IgD-negative memory B cell (primary cell): ENCODE measurements around the gene FERMT3. TPM values are rescaled to one million over a fixed set of nuclear protein-coding genes. Genes with fewer than 3 reads are reported as not detected.

Experiments
- H3K27ac Mint-ChIP-seq, 3 donors: one replicate each; pipeline ENCODE4 v1.8.0; 2020 to 2022; ENCODE audit warnings: mild to moderate bottlenecking in 3 of 3, mixed read lengths in 3 of 3, moderate library complexity in 1 of 3
- H3K27me3 Mint-ChIP-seq: one replicate; pipeline ENCODE4 v1.8.0; 2021; ENCODE audit warnings: mixed read lengths
- H3K36me3 Mint-ChIP-seq: one replicate; pipeline ENCODE4 v1.8.0; 2020; ENCODE audit warnings: mild to moderate bottlenecking, mixed read lengths
- H3K4me1 Mint-ChIP-seq, 3 donors: one replicate each; pipeline ENCODE4 v1.8.0; 2020 to 2022; ENCODE audit warnings: mixed read lengths in 3 of 3, mild to moderate bottlenecking in 1 of 3
- H3K4me3 Mint-ChIP-seq, 4 donors: one replicate each; pipeline ENCODE4 v1.8.0; 2020 to 2022; ENCODE audit warnings: mild to moderate bottlenecking in 4 of 4, mixed read lengths in 4 of 4, moderate library complexity in 3 of 4
- H3K9me3 Mint-ChIP-seq, 3 donors: one replicate each; pipeline ENCODE4 v1.8.0; 2020 to 2021; ENCODE audit warnings: mixed read lengths in 3 of 3, mild to moderate bottlenecking in 1 of 3
- polyA plus RNA-seq: library from polyadenylated mRNA; unstranded; fragments of 300-500 nt; fragmentation: Illumina TruSeq; gene quantifications from one replicate; pipeline ENCODE4 v1.2.3, GENCODE V29; 2021

FERMT3 gene
- polyA plus RNA-seq, 1 donor from 2014 or later: 149 TPM

DNA sequence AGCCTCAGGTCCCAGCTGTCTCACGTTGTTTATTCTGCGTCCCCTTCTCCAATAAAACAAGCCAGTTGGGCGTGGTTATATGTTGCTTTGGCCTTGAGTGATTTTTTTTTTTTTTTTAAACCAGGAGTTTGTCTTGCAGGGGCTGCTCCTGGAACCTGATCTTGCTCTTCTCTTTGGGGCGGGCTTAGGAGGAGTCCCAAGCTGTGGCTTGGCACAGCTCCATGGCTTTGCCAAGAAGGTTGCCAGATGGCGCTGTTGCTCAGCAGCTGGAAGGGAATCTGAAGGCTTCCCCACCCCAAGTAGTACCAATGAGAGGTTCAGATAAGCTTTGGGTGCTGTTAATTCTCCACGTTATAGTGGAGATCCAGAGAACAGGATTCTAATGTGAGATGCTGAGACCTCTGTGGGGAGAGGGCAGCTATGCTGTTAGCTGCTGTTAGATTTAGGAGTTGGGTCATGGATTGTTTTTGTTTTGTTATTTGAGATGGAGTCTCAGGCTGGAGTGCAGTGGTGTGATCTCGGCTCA, 2.0 kb upstream of the FERMT3 start:
- Mint-ChIP-seq H3K27me3 (no peaks in the 10 kb centered on the region), H3K4me1 (peaks cover 13 to 23% (median 22%) of the 10 kb centered on the region in 3 donors), H3K36me3 (peaks cover 5% of the 10 kb centered on the region), H3K27ac (peak overlapping the region in 2 of 3 donors; percentile 55 to 95), H3K4me3 (peak overlapping the region in 3 of 4 donors; percentile 72 to 83 (median 80)), H3K9me3 (no peaks in the 10 kb centered on the region)

DNA sequence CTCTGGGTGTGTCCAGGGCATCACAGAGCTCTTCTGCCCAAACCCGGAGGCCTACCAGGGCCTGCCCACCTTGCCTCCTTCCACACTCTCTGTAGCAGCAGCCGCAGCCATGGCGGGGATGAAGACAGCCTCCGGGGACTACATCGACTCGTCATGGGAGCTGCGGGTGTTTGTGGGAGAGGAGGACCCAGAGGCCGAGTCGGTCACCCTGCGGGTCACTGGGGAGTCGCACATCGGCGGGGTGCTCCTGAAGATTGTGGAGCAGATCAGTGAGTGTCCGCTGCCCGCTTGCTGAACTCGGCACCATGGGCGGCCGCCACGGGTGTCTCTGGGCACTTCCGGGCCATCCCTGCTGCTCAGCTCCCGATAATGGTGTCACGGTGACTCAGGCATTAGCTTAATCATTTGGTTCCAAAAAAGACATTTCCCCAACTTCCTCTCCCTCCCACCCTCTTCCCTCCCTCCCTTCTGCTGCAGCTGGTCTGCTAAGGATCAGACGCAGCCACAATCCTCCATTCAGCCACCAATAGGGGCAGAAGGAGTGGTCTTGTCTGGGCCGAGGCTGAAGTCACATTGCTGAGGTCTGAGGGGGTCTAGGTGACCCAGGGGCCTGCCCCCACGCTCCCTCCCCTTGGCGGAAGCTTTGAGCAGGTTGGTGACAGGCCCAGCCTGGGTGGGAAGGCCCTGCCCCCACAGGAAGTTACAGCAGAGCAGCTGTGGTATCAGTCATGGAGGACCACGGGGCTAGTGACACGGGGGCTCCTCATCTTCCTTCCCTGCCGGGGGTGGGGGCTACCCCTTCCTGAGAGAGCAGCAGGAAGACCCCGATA, 950 bp downstream of the FERMT3 start:
- H3K36me3 Mint-ChIP-seq: peaks cover 5% of the 10 kb centered on the region
- H3K27ac Mint-ChIP-seq: peak overlapping the region; percentile 88 to 98 (median 91)
- H3K4me3 Mint-ChIP-seq: peak overlapping the region; percentile 88 to 97 (median 94)
- H3K9me3 Mint-ChIP-seq: no peaks in the 10 kb centered on the region
- H3K4me1 Mint-ChIP-seq: peaks cover 19 to 29% (median 26%) of the 10 kb centered on the region in 3 donors
- no peaks in the 10 kb centered on the region for H3K27me3 Mint-ChIP-seq

DNA sequence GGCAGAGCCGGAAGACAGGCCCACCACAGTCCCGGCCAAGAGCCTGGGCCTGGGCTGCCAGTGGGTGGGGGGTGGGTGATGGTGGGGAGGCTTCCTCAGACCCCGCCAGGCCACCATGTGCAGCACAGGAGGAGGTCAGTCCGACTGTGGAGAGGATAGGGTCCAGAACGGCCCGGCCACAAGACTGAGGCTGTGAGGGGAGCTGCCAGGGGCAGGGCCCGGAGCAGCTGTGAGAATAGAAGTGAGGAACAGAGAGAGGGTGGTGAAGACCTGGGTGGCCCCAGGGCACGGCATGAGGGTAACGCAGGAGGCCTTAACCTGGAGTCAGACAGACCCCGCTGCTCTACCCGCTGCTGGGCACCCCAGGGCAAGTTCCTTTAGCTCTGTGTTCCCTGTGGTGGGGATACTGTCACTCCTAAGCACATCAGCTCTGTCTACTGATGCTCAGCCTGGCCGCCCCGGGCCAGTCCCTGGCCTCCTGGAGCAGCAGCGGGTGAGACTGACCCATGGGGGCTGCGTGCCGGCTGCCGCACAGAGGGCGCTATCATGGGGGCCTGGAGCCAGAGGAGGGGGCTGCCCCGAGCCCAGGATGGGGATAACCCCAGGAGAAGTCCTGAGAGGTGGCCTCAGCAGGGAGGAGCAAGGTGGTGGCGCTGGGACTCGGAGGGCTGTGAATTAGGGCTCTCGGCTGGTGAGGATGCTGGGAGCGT, 1.7 kb downstream of the FERMT3 start:
- H3K27me3 Mint-ChIP-seq: no peaks in the 10 kb centered on the region
- peaks cover 4% of the 10 kb centered on the region for H3K36me3 Mint-ChIP-seq
- no peaks in the 10 kb centered on the region for H3K9me3 Mint-ChIP-seq
- peak overlapping the region; percentile 88 to 98 (median 91) for H3K27ac Mint-ChIP-seq
- H3K4me1 Mint-ChIP-seq: peaks cover 21 to 31% (median 26%) of the 10 kb centered on the region in 3 donors
- peak overlapping the region; percentile 88 to 97 (median 94) for H3K4me3 Mint-ChIP-seq

DNA sequence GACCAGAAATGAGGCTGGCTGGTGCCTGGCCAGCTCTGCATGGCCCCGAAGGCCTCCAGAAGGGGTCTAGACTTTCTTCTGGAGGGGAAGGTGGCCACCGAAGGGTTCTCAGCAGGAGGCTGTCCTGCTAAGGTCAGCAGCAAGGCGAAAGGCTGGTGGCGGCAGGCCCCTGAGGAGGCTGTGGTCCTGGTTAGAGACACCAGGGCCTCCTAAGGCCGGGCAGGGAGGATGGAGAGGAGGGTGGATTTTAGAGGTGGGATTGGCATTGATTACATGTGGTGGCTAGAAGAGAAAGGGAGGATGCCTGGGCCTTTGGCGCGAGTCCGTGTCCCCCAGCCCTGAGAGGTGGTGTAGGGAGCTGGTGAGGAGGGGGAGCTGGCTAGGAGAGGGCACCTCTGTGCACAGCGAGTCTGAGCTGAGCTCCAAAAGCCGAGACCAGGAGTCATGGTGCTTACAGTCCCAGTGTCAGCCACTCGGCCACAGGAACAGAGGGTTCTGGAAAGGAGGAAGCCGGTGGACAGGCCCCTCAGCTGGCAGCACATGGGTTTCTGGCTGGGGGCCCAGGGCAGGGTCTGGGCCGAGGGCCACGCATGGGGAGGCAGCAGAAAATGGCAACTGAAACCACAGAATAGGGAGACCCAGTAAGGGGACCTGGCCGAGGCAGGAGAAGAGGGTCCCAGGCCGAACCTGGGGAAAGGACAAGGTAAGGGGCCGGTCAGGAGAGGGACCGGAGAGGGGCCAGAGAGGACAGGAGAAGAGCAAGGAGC, 2.5 kb downstream of the FERMT3 start:
- H3K27ac Mint-ChIP-seq: peak overlapping the region; percentile 10 to 98 (median 79)
- H3K27me3 Mint-ChIP-seq: no peaks in the 10 kb centered on the region
- H3K36me3 Mint-ChIP-seq: peaks cover 6% of the 10 kb centered on the region
- H3K4me1 Mint-ChIP-seq: peaks cover 21 to 34% (median 24%) of the 10 kb centered on the region in 3 donors
- H3K4me3 Mint-ChIP-seq: peak overlapping the region; percentile 63 to 96 (median 78)
- H3K9me3 Mint-ChIP-seq: no peaks in the 10 kb centered on the region

DNA sequence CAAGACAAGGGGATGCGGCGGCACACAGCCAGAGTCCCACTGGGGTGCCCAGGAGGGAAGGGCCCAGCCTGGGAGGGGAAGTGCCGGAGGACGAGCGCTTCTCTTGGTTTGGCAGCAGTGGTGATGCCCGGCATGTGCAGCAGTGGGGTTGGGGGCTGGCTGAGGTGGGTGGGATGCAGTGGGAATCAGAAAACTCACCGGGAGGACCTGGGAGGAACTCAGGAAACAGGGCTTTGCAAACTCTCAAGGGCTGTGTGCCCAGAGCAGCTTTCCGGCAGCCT, 3.0 kb downstream of the FERMT3 start:
- peak overlapping the region in 1 of 4 donors; percentile 74 for H3K4me3 Mint-ChIP-seq
- H3K27me3 Mint-ChIP-seq: no peaks in the 10 kb centered on the region
- peaks cover 4% of the 10 kb centered on the region for H3K36me3 Mint-ChIP-seq
- H3K27ac Mint-ChIP-seq: peak overlapping the region in 1 of 3 donors; percentile 62
- H3K4me1 Mint-ChIP-seq: peaks cover 19 to 31% (median 22%) of the 10 kb centered on the region in 3 donors
- H3K9me3 Mint-ChIP-seq: no peaks in the 10 kb centered on the region

DNA sequence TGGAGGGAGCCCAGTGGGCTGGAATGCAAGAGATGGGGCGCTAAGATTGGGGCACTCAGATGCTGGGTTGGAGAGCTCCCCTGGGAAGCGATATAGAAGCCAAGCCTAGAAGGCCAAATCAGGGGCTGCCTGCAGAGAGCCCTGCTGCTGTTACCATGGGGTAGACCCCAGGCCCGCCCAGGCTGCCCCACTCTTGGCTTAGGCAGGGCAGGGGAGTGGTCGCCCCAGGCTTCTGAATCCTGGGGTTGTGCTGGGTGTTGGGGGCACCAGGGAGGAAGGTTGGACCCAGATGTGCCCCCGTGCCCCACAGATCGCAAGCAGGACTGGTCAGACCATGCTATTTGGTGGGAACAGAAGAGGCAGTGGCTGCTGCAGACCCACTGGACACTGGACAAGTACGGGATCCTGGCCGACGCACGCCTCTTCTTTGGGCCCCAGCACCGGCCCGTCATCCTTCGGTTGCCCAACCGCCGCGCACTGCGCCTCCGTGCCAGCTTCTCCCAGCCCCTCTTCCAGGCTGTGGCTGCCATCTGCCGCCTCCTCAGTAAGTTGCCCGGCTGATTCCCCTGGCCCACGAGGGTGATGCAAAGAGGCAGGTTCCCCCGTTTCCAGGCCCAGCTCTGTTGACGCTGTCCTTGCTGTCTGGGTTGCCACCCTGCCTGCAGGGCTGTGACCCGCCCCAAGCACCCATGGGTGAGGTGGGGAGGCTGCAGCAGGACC, 3.9 kb downstream of the FERMT3 start:
- H3K27ac Mint-ChIP-seq: peak overlapping the region in 1 of 3 donors; percentile 62
- H3K27me3 Mint-ChIP-seq: no peaks in the 10 kb centered on the region
- H3K4me3 Mint-ChIP-seq: peak overlapping the region in 2 of 4 donors; percentile 39 to 74
- peaks cover 4% of the 10 kb centered on the region for H3K36me3 Mint-ChIP-seq
- H3K4me1 Mint-ChIP-seq: peaks cover 12 to 30% (median 17%) of the 10 kb centered on the region in 3 donors
- H3K9me3 Mint-ChIP-seq: no peaks in the 10 kb centered on the region

DNA sequence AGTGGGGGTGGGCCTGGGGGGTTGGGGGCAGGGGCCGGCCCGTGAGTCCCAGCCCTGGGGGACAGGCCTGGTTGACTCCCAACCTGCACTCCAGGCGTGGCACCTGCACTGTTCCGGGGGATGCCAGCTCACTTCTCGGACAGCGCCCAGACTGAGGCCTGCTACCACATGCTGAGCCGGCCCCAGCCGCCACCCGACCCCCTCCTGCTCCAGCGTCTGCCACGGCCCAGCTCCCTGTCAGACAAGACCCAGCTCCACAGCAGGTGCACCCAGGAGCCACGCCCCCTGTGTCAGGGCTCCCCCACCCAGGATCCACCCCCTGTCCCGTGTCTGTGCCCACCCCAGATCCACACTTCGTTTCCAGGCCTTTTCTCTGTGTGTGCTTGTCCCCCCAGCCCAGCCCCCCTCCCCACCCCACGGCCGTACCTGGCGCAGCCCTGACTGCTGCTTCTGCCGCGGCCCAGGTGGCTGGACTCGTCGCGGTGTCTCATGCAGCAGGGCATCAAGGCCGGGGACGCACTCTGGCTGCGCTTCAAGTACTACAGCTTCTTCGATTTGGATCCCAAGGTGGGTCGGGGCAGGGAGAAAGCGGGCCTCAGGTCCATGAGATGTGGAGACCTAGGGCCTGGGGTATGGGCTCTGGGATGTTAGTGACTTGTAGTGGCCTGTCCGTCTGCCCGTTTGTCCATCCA, 4.8 kb downstream of the FERMT3 start:
- Mint-ChIP-seq H3K27ac (no peak overlapping the region), H3K36me3 (peaks cover 4% of the 10 kb centered on the region), H3K4me3 (no peak overlapping the region), H3K27me3 (no peaks in the 10 kb centered on the region), H3K9me3 (no peaks in the 10 kb centered on the region), H3K4me1 (peaks cover 7 to 23% (median 11%) of the 10 kb centered on the region in 3 donors)

DNA sequence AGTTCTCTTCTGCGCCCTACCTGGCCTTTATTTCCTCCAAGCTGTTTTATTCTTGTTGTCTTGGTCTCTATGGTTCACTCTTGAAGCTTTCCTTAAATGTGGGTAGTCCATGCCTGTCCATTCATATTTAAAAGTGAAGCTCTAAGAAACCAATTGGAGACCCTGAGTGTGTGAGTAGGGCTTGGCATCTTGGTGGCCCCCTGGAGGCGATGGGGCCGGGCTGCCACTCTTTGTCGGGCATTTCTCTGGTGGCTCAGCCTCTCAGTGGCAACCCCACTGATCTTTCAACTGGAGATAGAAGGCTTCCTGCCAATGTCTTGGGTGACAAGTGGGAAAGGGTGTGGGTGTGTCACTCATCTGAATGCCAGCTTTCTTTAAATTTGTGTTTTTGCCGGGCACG, 10.4 kb downstream of the FERMT3 start:
- no peaks in the 10 kb centered on the region for H3K27me3 Mint-ChIP-seq
- H3K4me1 Mint-ChIP-seq: peaks cover 4 to 13% (median 7%) of the 10 kb centered on the region in 3 donors
- peak overlapping the region in 1 of 3 donors; percentile 27 for H3K27ac Mint-ChIP-seq
- peak overlapping the region in 1 of 4 donors; percentile 23 for H3K4me3 Mint-ChIP-seq
- peaks cover 4% of the 10 kb centered on the region for H3K36me3 Mint-ChIP-seq
- no peaks in the 10 kb centered on the region for H3K9me3 Mint-ChIP-seq

DNA sequence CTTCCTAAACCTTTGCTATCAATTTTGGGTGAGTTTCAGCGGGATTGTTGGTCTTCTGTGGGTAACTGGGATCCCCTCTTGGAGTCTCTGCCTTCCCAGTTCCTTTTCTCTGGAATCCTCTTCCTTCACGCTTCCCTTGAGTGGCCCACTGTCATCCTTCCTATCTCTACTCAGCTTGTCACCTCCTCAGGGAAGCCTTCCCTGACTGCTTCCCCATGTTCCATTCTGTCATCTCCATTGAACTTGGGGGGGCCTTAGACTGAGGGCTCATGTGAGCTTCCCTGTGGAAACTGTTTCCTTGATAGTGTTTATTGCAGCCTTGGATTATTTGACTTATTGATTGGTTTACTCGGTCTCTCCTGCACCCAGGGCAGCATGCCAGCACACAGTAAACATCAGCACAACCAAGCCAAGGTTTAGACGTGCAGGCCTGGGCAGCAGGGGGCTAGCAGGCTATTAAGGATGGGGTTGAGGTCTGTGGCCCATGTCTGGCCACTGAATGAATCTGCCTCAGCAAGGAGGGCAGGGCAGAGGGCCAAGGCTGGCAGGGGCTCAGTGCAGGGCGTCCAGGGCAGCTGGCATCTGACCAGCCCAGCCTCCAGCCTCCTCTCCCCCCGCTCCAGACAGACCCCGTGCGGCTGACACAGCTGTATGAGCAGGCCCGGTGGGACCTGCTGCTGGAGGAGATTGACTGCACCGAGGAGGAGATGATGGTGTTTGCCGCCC, 12.3 kb downstream of the FERMT3 start:
- Mint-ChIP-seq H3K36me3 (peaks cover 2% of the 10 kb centered on the region), H3K4me3 (no peak overlapping the region), H3K27ac (peak overlapping the region in 1 of 3 donors; percentile 62), H3K9me3 (no peaks in the 10 kb centered on the region), H3K27me3 (no peaks in the 10 kb centered on the region), H3K4me1 (peaks cover 0 to 5% (median 2%) of the 10 kb centered on the region in 3 donors)

DNA sequence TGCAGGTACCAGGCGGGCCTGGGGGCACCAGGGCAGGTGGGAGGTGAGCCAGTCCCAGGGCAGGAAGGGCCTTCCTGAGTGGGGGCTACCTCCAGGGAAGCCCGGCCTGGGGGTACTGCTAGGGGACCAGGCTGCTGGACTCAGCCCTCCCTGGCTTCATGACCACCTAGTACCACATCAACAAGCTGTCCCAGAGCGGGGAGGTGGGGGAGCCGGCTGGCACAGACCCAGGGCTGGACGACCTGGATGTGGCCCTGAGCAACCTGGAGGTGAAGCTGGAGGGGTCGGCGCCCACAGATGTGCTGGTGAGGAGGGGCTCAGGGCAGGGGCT, 12.8 kb downstream of the FERMT3 start:
- Mint-ChIP-seq H3K27ac (no peak overlapping the region), H3K4me3 (no peak overlapping the region), H3K27me3 (no peaks in the 10 kb centered on the region), H3K9me3 (no peaks in the 10 kb centered on the region), H3K4me1 (peaks cover 0 to 4% (median 2%) of the 10 kb centered on the region in 3 donors), H3K36me3 (no peaks in the 10 kb centered on the region)

DNA sequence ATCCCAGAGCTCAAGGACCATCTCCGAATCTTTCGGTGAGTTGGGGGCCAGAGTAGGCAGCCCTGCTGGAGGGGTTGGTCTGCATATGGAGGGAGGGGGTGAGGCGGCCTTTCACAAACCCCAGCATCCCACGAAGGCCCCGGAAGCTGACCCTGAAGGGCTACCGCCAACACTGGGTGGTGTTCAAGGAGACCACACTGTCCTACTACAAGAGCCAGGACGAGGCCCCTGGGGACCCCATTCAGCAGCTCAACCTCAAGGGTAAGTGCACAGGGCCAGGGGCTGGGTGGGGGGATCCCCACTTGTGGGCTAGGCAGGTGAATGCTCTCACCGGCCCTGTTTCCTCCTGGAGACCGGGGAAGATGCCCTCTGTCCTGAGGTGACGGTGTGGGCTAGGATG, 13.2 kb downstream of the FERMT3 start:
- Mint-ChIP-seq H3K27ac (no peak overlapping the region), H3K9me3 (no peaks in the 10 kb centered on the region), H3K4me1 (peaks cover 0 to 4% (median 2%) of the 10 kb centered on the region in 3 donors), H3K4me3 (no peak overlapping the region), H3K36me3 (no peaks in the 10 kb centered on the region), H3K27me3 (no peaks in the 10 kb centered on the region)

DNA sequence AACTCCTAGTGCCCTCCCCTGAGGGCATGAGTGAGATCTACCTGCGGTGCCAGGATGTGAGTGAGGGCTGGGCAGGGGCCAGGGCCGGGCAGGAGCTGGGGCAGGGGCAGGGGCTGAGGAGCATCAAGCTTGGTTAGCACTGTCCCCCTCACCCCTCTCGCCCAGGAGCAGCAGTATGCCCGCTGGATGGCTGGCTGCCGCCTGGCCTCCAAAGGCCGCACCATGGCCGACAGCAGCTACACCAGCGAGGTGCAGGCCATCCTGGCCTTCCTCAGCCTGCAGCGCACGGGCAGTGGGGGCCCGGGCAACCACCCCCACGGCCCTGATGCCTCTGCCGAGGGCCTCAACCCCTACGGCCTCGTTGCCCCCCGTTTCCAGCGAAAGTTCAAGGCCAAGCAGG, 13.8 kb downstream of the FERMT3 start:
- H3K4me3 Mint-ChIP-seq: no peak overlapping the region
- no peaks in the 10 kb centered on the region for H3K36me3 Mint-ChIP-seq
- peaks cover 3 to 4% (median 4%) of the 10 kb centered on the region in 3 donors for H3K4me1 Mint-ChIP-seq
- no peak overlapping the region for H3K27ac Mint-ChIP-seq
- no peaks in the 10 kb centered on the region for H3K27me3 Mint-ChIP-seq
- H3K9me3 Mint-ChIP-seq: no peaks in the 10 kb centered on the region

DNA sequence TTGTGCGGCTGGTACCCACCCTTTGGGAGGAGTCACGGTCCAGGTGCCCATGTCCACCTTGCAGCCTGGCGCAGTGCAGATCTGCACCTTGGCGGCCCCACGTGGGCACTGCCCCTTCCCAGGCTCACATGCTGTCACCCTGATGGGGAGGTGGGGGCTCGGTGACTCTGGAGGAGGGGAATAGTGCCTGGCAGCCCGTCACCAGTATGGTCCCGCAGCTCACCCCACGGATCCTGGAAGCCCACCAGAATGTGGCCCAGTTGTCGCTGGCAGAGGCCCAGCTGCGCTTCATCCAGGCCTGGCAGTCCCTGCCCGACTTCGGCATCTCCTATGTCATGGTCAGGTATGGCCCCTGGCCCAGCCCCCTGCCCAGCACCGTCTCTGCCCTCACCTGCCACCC, 14.3 kb downstream of the FERMT3 start:
- H3K4me3 Mint-ChIP-seq: no peak overlapping the region
- no peaks in the 10 kb centered on the region for H3K36me3 Mint-ChIP-seq
- no peak overlapping the region for H3K27ac Mint-ChIP-seq
- H3K4me1 Mint-ChIP-seq: peaks cover 4 to 5% (median 4%) of the 10 kb centered on the region in 3 donors
- no peaks in the 10 kb centered on the region for H3K27me3 Mint-ChIP-seq
- H3K9me3 Mint-ChIP-seq: no peaks in the 10 kb centered on the region
